HCEC 1CT (cell line): ENCODE results near the gene BRPF1.

Experiments
- DNase-seq: peaks from one replicate; pipeline ENCODE4 v3.0.0-alpha.2; 2017

Gene BRPF1

GRCh38 chr3:9703736-9704346 lies 27.7 kb upstream of the BRPF1 start, which contains the start of gene CPNE9:
Gene CPNE9, plus strand, starts transcription at chr3:9703833. Its CDS starts 164 bp downstream, at chr3:9703997.
- no peak for DNase-seq

DNA sequence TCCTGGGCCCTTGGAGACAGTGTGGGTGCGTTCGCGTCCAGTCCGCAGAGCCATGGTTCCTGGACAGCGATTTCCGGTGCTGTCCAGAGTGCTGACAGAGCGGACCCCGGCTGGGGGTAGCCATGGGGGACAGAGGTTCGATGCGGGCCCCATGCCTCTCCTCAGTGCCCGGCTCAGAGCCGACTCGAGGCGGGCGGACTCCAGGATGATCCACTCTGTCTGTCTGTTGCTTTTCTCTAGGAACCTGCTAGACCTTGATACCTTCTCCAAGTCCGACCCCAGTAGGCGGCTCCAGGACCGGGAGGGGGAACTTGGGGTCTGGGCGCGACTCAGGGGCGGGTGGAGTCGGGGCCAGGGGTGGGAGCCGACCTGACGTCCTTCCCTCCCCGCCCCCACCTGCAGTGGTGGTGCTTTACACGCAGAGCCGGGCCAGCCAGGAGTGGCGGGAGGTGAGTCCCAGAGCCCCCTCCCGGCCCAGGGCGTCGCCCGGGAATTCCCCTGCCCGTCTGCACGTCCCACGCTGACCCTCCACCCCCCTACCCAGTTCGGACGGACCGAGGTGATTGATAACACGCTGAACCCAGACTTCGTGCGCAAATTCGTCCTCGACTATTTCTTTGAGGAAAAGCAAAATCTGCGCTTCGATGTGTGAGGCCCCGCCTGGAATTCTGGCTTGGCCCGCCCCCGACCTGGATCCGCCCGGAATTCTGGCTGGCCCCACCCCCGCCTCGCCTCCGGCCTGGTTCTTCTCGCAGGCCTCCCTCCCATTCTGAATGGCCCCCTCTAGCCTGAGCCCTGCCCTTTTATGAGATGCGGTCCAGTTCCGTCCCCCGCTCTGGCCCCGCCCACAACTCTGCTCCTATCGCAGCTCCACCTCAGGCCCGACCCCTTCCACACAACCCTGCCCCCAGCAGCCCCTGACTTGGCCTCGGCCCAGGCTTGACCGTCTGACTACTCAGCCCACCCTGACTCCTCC lies 26.9 kb upstream of the BRPF1 start:
- peak; percentile 2 for DNase-seq

DNA sequence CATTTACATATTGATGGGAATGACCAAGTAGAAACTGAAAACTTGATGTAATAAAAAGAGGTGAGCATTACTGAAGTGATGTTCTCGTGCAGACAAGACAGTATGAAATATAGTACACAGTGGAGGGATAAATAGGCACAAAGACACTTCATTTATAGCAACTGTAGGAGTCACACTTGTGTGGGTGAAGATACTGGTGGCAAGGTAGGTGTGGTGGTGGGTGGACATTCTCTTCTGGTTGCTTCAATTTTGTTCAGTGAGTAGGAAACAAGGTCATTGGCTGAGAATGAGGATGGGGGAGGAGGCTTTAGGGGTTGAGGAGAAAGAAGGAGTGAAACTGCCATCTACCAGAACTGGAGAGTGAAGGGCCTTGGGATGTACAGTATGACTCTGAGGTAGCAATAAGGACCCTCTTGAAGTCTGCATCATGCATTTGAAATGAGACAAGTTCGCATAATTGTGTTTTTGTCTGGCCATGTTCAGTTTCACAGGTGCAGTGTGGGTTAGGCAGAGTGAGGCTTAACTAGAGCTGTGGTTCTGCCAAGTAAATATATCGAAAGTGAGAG lies 21.3 kb upstream of the BRPF1 start:
- no peak for DNase-seq

DNA sequence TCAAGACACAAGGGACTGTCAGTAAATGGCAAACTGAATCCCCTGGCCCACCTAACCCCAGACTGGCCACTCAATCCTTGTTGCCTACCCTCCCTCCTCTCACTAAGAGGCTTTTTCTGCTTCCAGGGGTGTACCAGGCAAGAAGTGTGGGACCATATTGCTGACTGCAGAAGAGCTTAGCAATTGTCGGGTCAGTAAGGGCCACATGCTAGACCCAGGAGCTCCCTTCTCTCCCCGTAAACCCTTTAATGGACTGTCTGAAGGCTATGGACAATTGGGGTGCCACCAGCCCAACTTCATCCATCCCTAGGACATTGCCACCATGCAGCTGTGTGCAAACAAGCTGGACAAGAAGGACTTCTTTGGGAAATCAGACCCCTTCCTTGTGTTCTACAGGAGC lies 19.1 kb upstream of the BRPF1 start:
- no peak for DNase-seq

DNA sequence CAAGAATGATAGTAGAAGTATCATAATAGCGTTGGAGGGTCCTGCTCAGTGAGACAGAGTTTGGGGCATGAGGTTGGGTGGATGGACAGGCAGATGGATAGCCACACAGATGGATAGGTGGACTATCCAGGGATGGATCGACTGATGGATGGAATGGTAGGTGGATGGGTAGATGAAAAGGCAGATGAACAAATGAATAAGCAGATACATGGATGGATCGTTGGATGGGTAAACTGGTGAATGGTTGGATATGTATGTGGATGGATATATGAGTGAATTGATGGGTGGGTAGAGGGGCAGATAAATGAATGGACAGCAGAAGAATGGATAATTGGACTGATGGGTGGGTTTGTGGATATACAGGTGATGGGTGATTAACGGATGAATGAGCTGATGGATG lies 18.4 kb upstream of the BRPF1 start:
- no peak for DNase-seq

- no peak for DNase-seq
These were observed 16.4 kb upstream of the BRPF1 start for GRCh38 chr3:9715136-9715535.

- DNase-seq: peak; percentile 92
These were observed 15.6 kb upstream of the BRPF1 start for GRCh38 chr3:9715764-9716437.

DNA sequence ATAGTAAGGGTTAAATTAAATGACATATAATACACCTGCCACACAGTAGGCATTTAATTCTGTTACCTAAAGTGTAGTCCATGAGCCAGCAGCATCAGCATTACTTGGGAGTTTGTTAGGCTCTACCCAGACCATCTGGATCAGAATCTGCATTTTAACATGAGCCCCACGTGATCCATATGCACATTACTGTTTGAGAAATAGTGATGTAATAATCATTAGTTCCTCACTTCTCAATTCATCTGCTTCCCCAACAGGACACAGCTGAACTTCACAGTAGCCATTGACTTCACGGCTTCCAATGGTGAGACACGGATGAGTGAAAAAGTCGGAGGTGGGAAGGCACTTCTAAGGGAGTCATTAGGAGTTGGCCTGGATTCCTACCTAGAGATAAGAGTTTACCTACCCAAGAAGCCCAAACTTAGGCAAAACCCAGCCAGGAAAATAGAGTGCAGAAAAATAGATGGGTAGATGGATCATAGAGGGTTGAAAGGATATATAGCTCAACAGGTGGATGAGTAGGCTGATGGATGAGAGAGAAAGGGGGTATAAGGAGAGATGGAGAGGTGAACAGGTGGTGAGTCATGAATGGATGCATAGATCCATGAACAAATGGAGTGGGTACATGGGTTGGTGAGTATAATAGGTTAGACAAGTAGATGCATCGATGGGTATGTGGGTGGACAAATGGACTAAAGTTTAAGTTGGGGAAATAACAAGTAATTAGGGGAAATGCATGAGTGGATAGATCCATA lies 14.6 kb upstream of the BRPF1 start:
- no peak for DNase-seq

DNA sequence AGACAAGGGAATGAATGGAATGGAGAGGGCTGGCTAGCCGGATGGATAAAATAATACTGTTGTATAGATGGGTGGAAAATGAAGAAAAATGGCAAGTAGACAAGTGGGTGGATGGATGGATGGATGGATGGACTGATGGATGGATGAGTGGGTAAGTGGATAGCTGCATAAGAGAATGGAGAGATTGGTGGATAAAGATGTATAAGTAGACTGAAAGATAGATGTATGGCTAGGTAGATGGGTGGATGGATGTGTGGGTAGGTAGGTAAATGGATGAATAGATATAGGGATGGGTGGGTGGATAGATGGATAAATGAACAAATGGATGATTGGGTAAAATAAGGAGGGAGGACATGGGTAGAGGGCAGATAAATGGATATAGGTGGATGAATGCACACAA lies 14.0 kb upstream of the BRPF1 start:
- DNase-seq: no peak

GRCh38 chr3:9718118-9718517 lies 13.4 kb upstream of the BRPF1 start:
- no peak for DNase-seq

DNA sequence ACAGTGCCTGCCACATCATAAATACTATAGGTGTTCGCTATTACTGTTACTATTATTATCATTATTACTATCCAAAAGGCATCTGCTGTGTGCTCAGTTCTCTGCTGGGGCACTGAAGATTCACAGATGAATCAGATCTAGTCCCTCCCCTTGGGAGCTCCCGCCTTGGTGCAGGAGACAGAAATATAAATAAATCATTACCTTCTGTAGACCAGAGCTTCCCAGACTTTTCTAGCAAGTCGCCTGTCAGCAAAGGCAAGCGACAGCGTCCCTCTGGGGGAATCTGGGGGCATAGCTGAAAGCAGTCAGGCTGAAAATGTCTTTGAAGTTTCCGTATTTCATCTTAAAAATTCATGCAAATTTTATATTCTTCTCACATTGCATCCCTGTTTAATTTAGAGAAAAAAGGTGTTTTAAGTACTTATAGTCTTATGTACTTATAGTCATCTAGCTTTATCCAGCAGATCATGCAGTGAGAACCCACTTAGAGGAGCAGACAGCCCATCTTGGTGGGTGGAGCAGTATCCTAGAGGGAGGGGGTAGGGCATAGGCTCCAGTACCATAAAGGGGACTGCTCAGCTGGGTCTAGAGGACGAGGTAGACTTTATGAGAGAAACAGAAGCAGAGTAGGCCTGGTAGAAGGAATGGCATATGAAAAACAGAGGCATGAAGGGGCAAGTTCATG lies 10.4 kb upstream of the BRPF1 start:
- DNase-seq: peak; percentile 27

DNA sequence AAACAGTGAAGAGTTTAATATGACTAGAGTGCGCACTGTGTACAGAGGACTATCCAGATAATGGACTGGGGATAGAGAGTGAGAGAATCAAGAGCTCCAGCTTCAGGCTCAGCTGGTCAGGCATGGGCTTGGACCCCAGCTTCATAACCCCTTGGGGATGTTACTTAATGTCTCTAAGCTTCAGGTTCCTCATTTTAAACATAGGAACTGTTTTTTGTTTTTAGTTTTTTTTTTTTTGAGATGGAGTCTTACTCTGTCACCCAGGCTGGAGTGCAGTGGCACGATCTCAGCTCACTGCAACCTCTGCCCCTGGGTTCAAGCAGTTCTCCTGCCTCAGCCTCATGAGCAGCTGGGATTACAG lies 9.9 kb upstream of the BRPF1 start:
- no peak for DNase-seq

DNA sequence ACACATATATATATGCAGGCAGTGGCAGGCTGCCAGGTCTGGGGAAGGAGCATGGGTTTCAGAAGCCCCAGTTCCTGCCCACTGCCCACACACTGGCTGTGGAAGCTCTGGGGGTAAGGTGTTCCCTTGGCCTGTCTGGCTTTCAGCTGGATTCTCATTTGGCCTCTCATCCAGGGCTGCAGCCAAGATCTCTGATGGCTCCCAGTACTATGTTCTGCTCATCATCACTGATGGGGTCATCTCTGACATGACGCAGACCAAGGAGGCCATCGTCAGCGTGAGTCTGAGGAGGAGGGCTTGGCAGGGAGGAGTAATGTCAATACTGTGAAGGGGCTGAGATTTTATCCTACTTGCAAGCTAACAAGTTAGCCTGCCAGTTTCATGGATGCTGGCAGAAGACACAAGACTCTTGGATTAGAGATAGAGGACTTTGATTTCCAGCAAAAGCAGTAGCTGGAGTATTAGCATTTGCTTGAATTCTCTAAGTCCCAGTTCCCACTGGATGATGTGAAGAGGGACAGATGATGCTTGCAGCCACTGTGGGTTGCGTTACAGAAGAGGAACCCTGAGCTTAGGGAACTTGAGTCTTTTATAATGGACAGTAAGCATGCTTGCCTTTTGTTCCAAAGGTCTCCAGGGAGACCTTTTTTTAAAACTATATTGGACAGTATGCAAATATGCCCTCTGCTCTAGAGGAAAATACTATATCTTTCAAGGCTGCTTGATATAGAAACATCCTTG lies 5.6 kb upstream of the BRPF1 start:
- no peak for DNase-seq

- DNase-seq: peak; percentile 20
These were observed 4.4 kb upstream of the BRPF1 start for GRCh38 chr3:9727041-9727595.

DNA sequence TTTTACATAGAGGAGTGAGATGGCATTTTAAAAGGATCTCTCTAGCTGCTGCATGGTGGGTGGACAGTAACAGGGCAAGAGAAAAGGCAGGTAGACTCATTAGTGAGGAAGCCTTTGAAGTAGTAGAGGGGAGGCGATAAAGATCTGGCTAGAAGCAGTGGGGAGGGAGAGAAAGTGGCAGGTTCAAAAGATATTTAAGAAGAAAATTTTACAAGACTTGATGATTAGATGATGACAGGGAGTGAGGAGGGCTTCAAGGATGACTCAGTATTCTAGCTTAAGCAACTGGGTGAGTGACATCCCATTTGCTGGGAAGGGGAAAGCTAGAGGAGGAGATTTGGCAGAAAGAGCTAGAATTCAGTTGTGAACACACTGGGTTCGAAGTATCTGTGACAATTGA lies 3.8 kb upstream of the BRPF1 start:
- DNase-seq: peak; percentile 46

DNA sequence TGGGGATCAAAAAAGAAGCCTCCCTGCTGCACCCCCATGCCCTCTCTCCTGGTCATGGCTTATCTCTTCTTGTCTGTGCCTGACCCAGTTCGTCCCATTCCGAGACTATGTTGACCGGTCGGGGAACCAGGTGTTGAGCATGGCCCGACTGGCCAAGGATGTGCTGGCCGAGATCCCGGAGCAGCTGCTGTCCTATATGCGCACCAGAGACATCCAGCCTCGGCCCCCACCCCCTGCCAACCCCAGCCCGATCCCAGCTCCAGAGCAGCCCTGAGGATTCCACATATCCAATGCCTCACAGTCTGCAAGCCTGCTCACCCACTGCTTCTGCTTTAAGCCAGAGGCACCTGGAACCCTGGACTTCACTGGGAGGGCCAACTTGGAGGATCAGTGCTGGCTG lies 2.1 kb upstream of the BRPF1 start:
- no peak for DNase-seq

- DNase-seq: no peak
These were observed 804 bp upstream of the BRPF1 start for GRCh38 chr3:9730657-9731205.

DNA sequence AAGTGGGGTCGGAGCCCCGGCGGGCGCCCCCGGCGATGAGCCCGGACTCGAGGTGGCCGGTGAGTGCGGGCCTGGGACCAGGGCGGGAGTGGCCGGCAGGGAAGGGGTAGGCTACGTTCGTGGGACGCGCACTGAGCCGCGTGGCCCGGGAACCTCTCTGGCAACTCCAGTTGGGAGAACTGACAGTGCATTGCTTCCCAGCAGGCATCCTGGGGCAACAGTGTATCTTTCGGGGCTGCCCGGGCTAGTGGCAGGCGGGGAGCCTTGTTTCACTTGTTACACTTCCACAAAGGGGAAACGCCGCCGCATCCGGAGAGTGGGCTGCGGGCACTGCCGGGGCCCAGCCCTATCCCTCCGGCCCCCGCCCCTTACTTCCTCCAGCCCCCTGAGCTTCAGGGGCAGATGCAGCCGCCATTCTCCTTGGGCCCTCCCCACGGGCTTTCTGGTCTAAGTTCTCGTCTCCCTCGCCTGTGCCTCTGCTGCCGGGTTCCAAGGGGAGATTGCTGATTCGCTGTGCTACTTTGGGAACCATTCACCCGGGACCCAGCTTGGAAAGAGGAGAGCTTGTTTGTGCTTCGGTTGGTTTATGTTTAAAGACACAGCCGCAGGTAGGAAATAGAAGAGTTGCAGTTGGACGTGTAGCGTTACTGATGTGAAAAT lies 675 bp downstream of the BRPF1 start:
- no peak for DNase-seq

GRCh38 chr3:9732740-9733115 lies 1.2 kb downstream of the BRPF1 start:
- no peak for DNase-seq

DNA sequence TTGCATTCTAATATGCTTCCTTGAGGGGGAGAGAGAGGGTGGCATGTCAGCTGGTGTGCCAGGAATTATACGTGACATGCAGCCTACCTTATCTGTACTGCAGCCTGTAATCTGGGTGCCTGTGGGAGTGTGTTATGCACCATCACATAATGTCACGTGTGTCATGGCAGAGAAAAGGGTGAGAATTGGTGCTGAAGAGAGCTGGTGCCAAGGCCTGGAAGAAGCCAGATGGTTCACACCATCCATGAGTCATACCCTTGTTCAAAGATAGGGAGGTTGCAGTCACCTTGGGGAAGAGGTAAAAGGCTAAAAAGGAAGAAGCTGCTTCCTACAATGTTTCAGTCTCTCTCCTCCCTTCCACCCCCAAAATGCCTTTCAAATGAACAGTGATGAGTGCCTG lies 5.3 kb downstream of the BRPF1 start:
- no peak for DNase-seq
